NCI-H1048 (cell line): ENCODE measurements around the gene DBF4B.
"Not testable (repeated sequence)": the region's sequence is repeated elsewhere in the genome, so short reads cannot be mapped to it uniquely, and the experiment has no call there.

Source experiments
- DNase-seq: peaks from one replicate; lab custom pipeline; 2025; lab: John Stamatoyannopoulos, UW

Gene DBF4B

DNA sequence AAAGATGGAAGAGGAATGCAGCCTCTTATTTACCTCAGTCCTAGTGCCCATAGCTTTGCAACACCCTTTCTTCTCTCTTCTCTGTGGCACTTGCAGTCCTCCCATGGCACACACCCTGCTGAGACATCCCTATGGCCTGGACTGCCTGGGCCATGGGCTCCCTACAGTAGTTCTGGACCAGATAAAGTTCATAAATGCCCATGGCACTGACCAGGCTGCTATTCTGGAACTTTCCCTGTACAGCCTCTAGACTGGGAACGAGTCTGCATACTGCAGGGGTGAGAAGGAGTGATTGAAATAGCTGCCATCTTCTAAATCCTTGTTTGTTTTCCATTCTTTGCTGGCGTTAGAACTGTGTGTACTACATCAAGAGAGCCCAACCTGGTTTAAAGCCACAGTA, 25.8 kb downstream of the DBF4B start:
- DNase-seq, result no peak

GRCh38 chr17:44736551-44737240, 28.2 kb downstream of the DBF4B start:
- DNase-seq, result no peak

DNA sequence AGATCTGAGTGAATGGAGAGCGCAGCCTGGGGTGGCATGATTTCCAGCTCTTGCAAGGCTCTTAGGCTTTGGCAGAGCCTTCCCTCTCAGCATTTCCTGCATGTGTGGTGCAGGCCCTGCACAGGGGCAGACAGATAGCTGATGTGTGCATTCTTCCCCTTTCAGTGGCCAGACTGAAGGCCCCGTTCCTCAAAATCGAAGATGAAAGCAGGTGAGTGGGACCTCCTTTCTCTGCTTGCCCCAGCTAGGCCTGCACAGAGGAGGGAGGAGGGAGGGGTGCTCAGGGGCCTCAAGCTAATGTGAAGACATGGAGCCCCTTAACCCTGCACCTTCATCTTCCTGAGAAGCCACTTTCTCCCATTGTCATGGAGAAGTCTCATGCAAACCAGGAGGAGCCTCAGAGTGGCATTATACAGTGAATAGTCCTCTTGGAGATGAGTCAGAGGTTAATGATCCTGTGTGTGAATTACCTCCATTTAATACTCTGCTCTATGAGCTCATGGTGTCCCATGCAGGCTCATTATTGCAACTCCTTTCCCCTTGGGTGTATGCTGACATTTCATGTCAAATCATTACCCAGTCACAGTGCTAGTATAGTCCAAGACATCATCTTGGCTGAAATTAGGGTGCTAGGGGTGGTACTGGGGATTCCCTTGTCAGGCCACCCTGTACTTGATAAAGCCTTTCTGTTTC, 29.9 kb downstream of the DBF4B start:
- DNase-seq, result no peak

- no peak for DNase-seq
Observed at GRCh38 chr17:44741316-44741715, 32.9 kb downstream of the DBF4B start.

- DNase-seq, result no peak
Observed at GRCh38 chr17:44745301-44745700, 36.8 kb downstream of the DBF4B start.

- not testable (repeated sequence) for DNase-seq
Observed at GRCh38 chr17:44745738-44746137, 37.3 kb downstream of the DBF4B start.

DNA sequence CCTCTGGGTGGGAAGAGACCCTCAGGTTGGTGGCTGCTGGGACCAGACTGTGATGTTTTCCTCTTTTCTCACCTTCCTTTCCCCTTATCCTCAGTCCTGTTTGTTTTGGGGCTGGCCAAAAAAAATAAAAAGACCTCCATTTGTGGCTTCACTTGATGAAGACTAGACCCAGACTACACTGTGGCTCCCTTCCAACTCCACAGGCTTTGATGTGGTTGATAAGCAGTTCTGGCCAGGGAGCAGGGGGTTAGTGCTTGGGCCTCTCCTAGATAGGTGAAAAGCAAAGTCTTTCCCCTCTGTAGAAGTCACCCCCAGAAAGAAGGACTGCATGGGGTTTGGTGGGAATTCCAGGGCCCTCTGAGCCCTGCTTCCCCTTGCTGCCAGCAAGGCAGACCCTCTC, 39.1 kb downstream of the DBF4B start:
- no peak for DNase-seq

GRCh38 chr17:44749076-44749979, 40.9 kb downstream of the DBF4B start:
- DNase-seq, result no peak

- no peak for DNase-seq
Observed at GRCh38 chr17:44749980-44750318, 41.5 kb downstream of the DBF4B start.

- DNase-seq, result no peak
Observed at GRCh38 chr17:44751331-44751730, 42.9 kb downstream of the DBF4B start.

GRCh38 chr17:44751806-44752205, 43.3 kb downstream of the DBF4B start:
- no peak for DNase-seq

- DNase-seq, result no peak
Observed at GRCh38 chr17:44752953-44753861, 44.7 kb downstream of the DBF4B start.

DNA sequence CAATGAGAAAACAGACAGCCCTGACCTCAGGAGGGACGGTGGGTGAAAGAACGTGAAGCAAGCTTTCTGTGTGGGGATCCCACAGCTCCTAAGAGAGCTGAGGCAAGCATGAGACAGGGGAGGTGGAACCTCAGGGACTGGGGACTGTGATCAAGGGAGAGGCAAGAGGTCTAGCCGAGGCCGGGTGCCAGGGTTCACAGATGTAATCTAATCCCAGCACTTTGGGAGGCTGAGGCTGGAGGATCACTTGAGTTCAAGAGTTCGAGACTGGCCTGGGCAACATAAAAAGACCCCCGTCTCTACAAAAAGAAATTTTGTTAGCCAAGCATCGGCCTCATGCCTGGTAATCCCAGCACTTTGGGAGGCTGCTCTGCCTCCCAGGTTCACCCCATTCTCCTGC, 45.8 kb downstream of the DBF4B start:
- no peak for DNase-seq

DNA sequence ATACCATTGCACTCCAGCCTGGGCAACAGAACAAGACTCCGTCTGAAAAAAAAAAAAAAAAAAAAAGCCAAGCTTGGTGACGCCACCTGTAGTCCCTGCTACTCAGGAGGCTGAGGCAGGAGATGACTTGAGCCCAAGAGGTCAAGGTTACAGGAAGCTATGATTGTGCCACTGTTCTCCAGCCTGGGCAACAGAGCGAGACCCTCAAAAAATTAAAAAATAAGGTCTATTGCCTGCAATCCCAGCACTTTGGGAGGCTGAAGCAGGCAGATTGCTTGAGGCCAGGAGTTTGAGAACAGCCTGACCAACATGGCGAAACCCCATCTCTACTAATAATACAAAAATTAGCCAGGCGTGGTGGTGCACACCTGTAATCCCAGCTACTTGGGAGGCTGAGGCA, 46.7 kb downstream of the DBF4B start:
- DNase-seq, result not testable (repeated sequence)

GRCh38 chr17:44757045-44757917, 48.8 kb downstream of the DBF4B start:
- DNase-seq, result no peak

GRCh38 chr17:44757918-44758413, 49.5 kb downstream of the DBF4B start:
- DNase-seq, result no peak

- no peak for DNase-seq
Observed at GRCh38 chr17:44758414-44759085, 50.1 kb downstream of the DBF4B start, which contains the start of gene ADAM11. Gene ADAM11 (plus strand): TSS chr17:44758988. CDS start chr17:44759200, 212 bp downstream.

DNA sequence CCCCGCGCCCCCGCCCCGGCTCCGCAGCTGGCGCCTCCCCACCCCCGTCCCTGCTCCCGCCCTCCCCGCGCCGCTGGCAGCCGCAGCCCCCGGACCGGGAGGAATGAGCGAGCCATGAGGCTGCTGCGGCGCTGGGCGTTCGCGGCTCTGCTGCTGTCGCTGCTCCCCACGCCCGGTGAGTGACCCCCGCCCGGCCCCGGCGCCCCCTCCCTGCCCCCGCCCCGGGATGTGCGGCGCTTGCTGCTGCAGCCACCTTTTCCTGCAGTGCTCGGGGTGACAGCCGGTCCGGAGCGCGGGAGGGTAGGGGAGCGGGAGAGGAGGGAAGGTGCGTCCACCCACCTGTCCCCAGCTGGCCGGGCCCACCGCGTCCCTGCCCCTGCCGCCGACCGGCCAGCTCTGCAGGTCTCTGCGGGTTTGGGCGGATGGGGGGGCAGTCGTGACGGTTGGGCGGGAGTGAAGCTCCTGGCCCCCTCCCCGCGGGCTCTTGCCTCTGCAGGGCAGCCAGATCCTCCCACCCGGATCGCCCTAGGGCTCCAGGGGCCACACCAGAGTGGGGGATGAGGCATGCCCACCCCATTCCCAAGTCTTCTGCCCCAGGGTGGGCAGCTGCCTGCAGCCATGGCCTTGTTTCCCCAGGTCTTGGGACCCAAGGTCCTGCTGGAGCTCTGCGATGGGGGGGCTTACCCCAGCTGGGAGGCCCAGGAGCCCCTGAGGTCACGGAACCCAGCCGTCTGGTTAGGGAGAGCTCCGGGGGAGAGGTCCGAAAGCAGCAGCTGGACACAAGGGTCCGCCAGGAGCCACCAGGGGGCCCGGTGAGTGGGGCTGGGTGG, 50.8 kb downstream of the DBF4B start:
- no peak for DNase-seq

DNA sequence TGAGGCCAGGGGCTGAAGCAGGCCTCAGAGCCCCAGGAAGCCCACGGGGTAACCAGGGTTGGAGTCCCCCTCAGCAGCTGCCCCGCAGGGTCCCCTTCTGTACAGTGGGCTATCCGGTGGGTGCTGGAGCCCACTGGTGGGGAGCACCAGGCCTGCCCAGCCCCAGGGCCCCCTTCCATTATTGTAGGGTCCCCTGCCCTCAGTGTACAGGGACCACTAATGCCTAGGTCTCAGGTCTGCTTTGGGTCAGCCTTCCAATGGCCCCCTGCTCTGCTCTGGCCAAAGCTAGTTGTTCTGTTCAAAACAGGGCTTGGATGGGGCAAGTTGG, 51.4 kb downstream of the DBF4B start:
- no peak for DNase-seq
